Colonic mucosa (tissue), 4 donors: ENCODE measurements around the gene STC2. TPM values are rescaled to one million over a fixed set of nuclear protein-coding genes. Genes with fewer than 3 reads are reported as not detected.

ENCODE experiments used
- DNase-seq: peaks from one replicate; pipeline ENCODE4 v3.0.0-alpha.2; 2020
- H3K27ac ChIP-seq: fragments of 200-600 bp; one replicate; pipeline ENCODE4 v1.8.0; 2021
- H3K27me3 ChIP-seq: fragments of 200-600 bp; one replicate; pipeline ENCODE4 v1.8.0; 2021
- H3K36me3 ChIP-seq: fragments of 200-600 bp; one replicate; pipeline ENCODE4 v1.8.0; 2021
- H3K4me1 ChIP-seq: fragments of 200-600 bp; one replicate; pipeline ENCODE4 v1.8.0; 2021; ENCODE audit warnings: mild to moderate bottlenecking
- H3K4me3 ChIP-seq: fragments of 200-600 bp; one replicate; pipeline ENCODE4 v1.8.0; 2021
- H3K9ac ChIP-seq, 2 donors: one replicate each; pipeline ENCODE4 v1.7.0; 2013; ENCODE audit warnings: control low read depth in 2 of 2, low read depth in 2 of 2, low read length in 2 of 2
- H3K9me3 ChIP-seq: fragments of 200-600 bp; one replicate; pipeline ENCODE4 v1.8.0; 2021
- CTCF ChIP-seq: fragments of 200-600 bp; IDR thresholded peaks from one replicate; pipeline ENCODE4 v1.8.0; 2022; ENCODE audit warnings: antibody characterized with exemption, mild to moderate bottlenecking
- intact Hi-C: fragments of 100-400 bp; cut with DNase I; formaldehyde crosslinking; loops from one replicate; pipeline ENCODE4 v1.14.1; 2022
- total RNA-seq, 2 donors: library from RNA; stranded (reverse); fragmentation: NEBNext Ultra II Directional in 1 of 2; extraction: Animal tissue kit (Norgen Biotek cat#: 25700) in 1 of 2; gene quantifications; one replicate each; pipeline ENCODE4 v1.2.1, GENCODE V29; 2021
- donor health status: healthy.
- donor health status: DM: no; HTN: no; CAD: no.
- donor health status: DM: no; HTN: no; CAD: no.

Gene STC2
- total RNA-seq, 2 donors from 2014 or later: 1.8 to 2.5 TPM

GRCh38 chr5:173327084-173327947 is 898 bp downstream of the STC2 start:
- intact Hi-C loops: no loop called here
- peaks cover 3% of the 10 kb centered on the region for H3K4me1 ChIP-seq
- H3K36me3 ChIP-seq: no peaks in the 10 kb centered on the region
- H3K27ac ChIP-seq: no peak overlapping the region
- TF ChIP-seq CTCF: no peak
- no peak for DNase-seq
- no peak overlapping the region for H3K4me3 ChIP-seq
- peaks cover 48% of the 10 kb centered on the region for H3K27me3 ChIP-seq
- no peaks in the 10 kb centered on the region for H3K9me3 ChIP-seq
- H3K9ac ChIP-seq: no peak overlapping the region

- peaks cover 48% of the 10 kb centered on the region for H3K27me3 ChIP-seq
- no peaks in the 10 kb centered on the region for H3K9me3 ChIP-seq
- no peaks in the 10 kb centered on the region for H3K36me3 ChIP-seq
- intact Hi-C loops: no loop called here
- no peak overlapping the region for H3K4me3 ChIP-seq
- no peak for TF ChIP-seq CTCF
- H3K27ac ChIP-seq: no peak overlapping the region
- no peak for DNase-seq
- no peak overlapping the region for H3K9ac ChIP-seq
- H3K4me1 ChIP-seq: peaks cover 3% of the 10 kb centered on the region
These were observed 1.7 kb downstream of the STC2 start for GRCh38 chr5:173326501-173326960.

- no peak for DNase-seq
- no peak for TF ChIP-seq CTCF
- intact Hi-C loops: no loop called here
- no peak overlapping the region for H3K4me3 ChIP-seq
- peaks cover 3% of the 10 kb centered on the region for H3K4me1 ChIP-seq
- peaks cover 42% of the 10 kb centered on the region for H3K27me3 ChIP-seq
- no peaks in the 10 kb centered on the region for H3K36me3 ChIP-seq
- no peaks in the 10 kb centered on the region for H3K9me3 ChIP-seq
- no peak overlapping the region for H3K9ac ChIP-seq
- H3K27ac ChIP-seq: no peak overlapping the region
These were observed 3.0 kb downstream of the STC2 start for GRCh38 chr5:173325091-173325698.

- DNase-seq: peak; percentile 83
- Histone ChIP-seq H3K27me3 (peaks cover 33% of the 10 kb centered on the region), H3K9ac (no peak overlapping the region), H3K27ac (peak overlapping the region; percentile 1), H3K36me3 (no peaks in the 10 kb centered on the region), H3K9me3 (no peaks in the 10 kb centered on the region), H3K4me1 (peaks cover 3% of the 10 kb centered on the region), H3K4me3 (no peak overlapping the region)
- intact Hi-C loops: no loop called here
- TF ChIP-seq CTCF: no peak
These were observed 3.9 kb downstream of the STC2 start for GRCh38 chr5:173324115-173325001.

- no peak for TF ChIP-seq CTCF
- intact Hi-C loops: no loop called here
- Histone ChIP-seq H3K27ac (peak overlapping the region; percentile 1), H3K36me3 (no peaks in the 10 kb centered on the region), H3K9ac (peak overlapping the region; percentile 21 to 35), H3K27me3 (peaks cover 28% of the 10 kb centered on the region), H3K9me3 (no peaks in the 10 kb centered on the region), H3K4me1 (no peaks in the 10 kb centered on the region), H3K4me3 (no peak overlapping the region)
- no peak for DNase-seq
These were observed 4.5 kb downstream of the STC2 start for GRCh38 chr5:173323799-173324114.
